GM12878 (cell line): ENCODE measurements around the gene MAPRE3.

Experiments used
- CEBPB ChIP-seq, 2 experiments: fragments of 150-350 bp in 1 of 2; IDR thresholded peaks; 2 replicates each; pipeline ENCODE4 v1.6.1; 2012 to 2014; ENCODE audit warnings: low read depth in 2 of 2, low read length in 2 of 2, borderline replicate concordance in 1 of 2, inconsistent platforms in 1 of 2
- CTCF ChIP-seq, 3 experiments: IDR thresholded peaks in 2 of 3; conservative IDR thresholded peaks in 1 of 3; 2 replicates each; pipeline ENCODE4 v1.5.1; 2011; ENCODE audit warnings: low read depth in 3 of 3, low read length in 3 of 3, mild to moderate bottlenecking in 3 of 3, control low read depth in 2 of 3, moderate library complexity in 2 of 3, inconsistent platforms in 1 of 3, mixed read lengths in 1 of 3; ENCODE audit not compliant: control insufficient read depth in 2 of 3, insufficient read depth in 1 of 3; ENCODE audit errors: extremely low read depth in 1 of 3
- RB1 ChIP-seq: fragments of 450-650 bp; formaldehyde crosslinking; IDR thresholded peaks from 2 replicates; pipeline ENCODE4 v1.6.1; 2017; ENCODE audit warnings: mild to moderate bottlenecking, borderline replicate concordance
- USF2 ChIP-seq: IDR thresholded peaks from 2 replicates; pipeline ENCODE4 v1.6.1; 2011; ENCODE audit warnings: low read depth, low read length, improper control_type of control experiment, borderline replicate concordance
- YBX1 ChIP-seq: fragments of 450-650 bp; IDR thresholded peaks from 2 replicates; pipeline ENCODE4 v1.6.1; 2016; ENCODE audit warnings: antibody characterized with exemption

GRCh38 chr2:26946841-26947784 lies 23.3 kb upstream of the MAPRE3 start:
- TF ChIP-seq CTCF (IDR thresholded peaks at IDR 0.05 in 2 of 3, conservative IDR thresholded peaks at IDR 0.05 in 1 of 3; ENCODE audit: control insufficient read depth in 2 of 3, extremely low read depth in 1 of 3, insufficient read depth in 1 of 3, low read depth in 3 of 3, low read length in 3 of 3) = no peak
- TF ChIP-seq YBX1 = no peak
- no peak for TF ChIP-seq USF2
- no peak for TF ChIP-seq RB1
- no peak for TF ChIP-seq CEBPB (IDR thresholded peaks at IDR 0.05; ENCODE audit: borderline replicate concordance in 1 of 2, low read depth in 2 of 2, low read length in 2 of 2)
